IgD-negative memory B cell (primary cell): ENCODE results near the gene CFAP157. TPM values are rescaled to one million over a fixed set of nuclear protein-coding genes. Genes with fewer than 3 reads are reported as not detected.

Experiments
- polyA plus RNA-seq: library from polyadenylated mRNA; unstranded; fragments of 300-500 nt; fragmentation: Illumina TruSeq; gene quantifications from one replicate; pipeline ENCODE4 v1.2.3, GENCODE V29; 2021

The CFAP157 gene
- polyA plus RNA-seq, 1 donor from 2014 or later, result not detected

Other genes starting within 250 kb of the CFAP157 start
- gene STXBP1, start 94.7 kb upstream of the CFAP157 start, polyA plus RNA-seq, result 0.33 TPM
- 14.8 TPM for gene PTRH1, start 8.7 kb downstream of the CFAP157 start, polyA plus RNA-seq
- not detected for gene TTC16, start 9.1 kb downstream of the CFAP157 start, polyA plus RNA-seq
- gene TOR2A, start 28.3 kb downstream of the CFAP157 start, polyA plus RNA-seq, result 22.4 TPM
- gene SH2D3C, start 71.7 kb downstream of the CFAP157 start, polyA plus RNA-seq, result 76.1 TPM
- 65.3 TPM for gene CDK9, start 79.0 kb downstream of the CFAP157 start, polyA plus RNA-seq
- 51.4 TPM for gene FPGS, start 95.9 kb downstream of the CFAP157 start, polyA plus RNA-seq
- gene ENG, start 147.7 kb downstream of the CFAP157 start, polyA plus RNA-seq, result 1.8 TPM
- gene AK1, start 170.7 kb downstream of the CFAP157 start, polyA plus RNA-seq, result 0.10 TPM
- 38.9 TPM for gene ST6GALNAC6, start 192.6 kb downstream of the CFAP157 start, polyA plus RNA-seq
- gene ST6GALNAC4, start 210.1 kb downstream of the CFAP157 start, polyA plus RNA-seq, result 32.5 TPM
- gene PIP5KL1, start 223.8 kb downstream of the CFAP157 start, polyA plus RNA-seq, result 1.1 TPM
- 44.9 TPM for gene DPM2, start 230.9 kb downstream of the CFAP157 start, polyA plus RNA-seq